Left colon (tissue), 2 donors: Measurements from ENCODE around the gene BMPER. TPM values are rescaled to one million over a fixed set of nuclear protein-coding genes. Genes with fewer than 3 reads are reported as not detected.

ENCODE experiments used
- ATAC-seq: fragments of 200-7000 bp; cut with Tn5 transposase; one replicate; pipeline ENCODE4 v1.9.1; 2020; ENCODE audit warnings: mild to moderate bottlenecking, moderate library complexity
- DNase-seq, 2 donors: peaks; one replicate each; pipeline ENCODE4 v3.0.0-alpha.2; 2020
- intact Hi-C, 2 donors: fragments of 100-400 bp; cut with DNase I in 1 of 2; cut with micrococcal nuclease in 1 of 2; formaldehyde crosslinking; loops; one replicate each; pipeline versions ENCODE4 v1.11.2 to v1.14.0; 2022; cut with DNase I, micrococcal nuclease
- total RNA-seq, 2 donors: library from RNA; stranded (reverse); fragmentation: NEBNext Ultra II Directional; extraction: Animal tissue kit (Norgen Biotek cat#: 25700); gene quantifications; one replicate each; pipeline ENCODE4 v1.2.1, GENCODE V29; 2021
- donor health status: DM: no; HTN: no; CAD: no.
- donor health status: DM: yes; HTN: yes; CAD: no.

BMPER gene
- total RNA-seq, 2 donors from 2014 or later, result 1.2 to 1.5 TPM

DNA sequence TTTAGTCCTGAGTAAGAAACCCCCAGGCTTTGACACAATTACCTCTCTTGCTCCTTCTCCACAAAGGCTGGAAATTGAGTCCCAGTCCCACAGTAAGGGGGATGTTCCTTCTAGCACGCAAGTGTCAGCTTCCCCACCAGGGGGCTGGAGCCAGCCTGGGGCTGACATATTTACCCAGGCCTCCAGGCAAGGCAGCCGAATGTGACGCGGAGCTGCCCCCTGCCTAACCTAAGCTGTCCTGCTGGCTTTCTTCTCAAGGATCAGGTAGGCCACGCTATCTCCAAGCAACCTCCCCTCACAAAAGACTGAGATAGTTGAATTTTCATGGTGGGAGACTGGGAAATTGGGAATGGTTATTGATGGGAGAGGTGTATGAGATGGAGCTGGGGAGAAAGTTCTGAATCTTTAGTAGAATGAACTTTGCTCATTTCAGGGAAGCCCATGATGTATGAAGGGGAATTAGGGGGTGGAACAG, 19.2 kb upstream of the BMPER start:
- DNase-seq, result no peak
- intact Hi-C loops, result no loop called here
- ATAC-seq, result no peak

- no peak for DNase-seq
- ATAC-seq, result no peak
- intact Hi-C loops, result no loop called here
These were observed 17.9 kb upstream of the BMPER start for GRCh38 chr7:33887266-33887975.

DNA sequence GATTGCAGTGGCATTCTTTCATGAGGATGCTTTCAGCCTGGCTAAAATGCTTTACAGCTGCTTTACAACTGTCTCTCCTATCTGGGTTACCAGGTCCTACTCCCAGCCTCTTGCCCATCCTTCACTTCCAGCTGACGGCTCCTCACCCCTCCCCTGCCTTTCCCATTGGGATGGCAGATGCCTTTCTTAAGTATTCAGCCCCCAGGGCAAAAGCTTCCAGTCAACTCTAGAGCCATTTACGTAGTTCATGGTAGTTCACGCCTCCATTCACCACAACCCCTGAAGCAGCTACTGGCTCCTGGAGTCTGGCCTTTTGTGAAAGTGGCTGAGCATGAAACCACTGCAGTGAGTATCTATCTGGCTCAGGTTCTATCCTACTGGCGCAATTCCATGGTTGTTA, 17.2 kb upstream of the BMPER start:
- DNase-seq, result no peak
- intact Hi-C loops, result no loop called here
- ATAC-seq, result no peak

GRCh38 chr7:33892945-33893344, 12.4 kb upstream of the BMPER start:
- ATAC-seq, result no peak
- DNase-seq, result no peak
- intact Hi-C loops, result loop anchor here in 1 of 2 donors (10.0 kb wide), 1 partner anchor 138 kb away; no protein-coding TSS in a partner anchor

GRCh38 chr7:33893377-33893776, 12.0 kb upstream of the BMPER start:
- DNase-seq (no peak), ATAC-seq (no peak)
- intact Hi-C loops, result loop anchor here in 1 of 2 donors (10.0 kb wide), 1 partner anchor 139 kb away; no protein-coding TSS in a partner anchor

GRCh38 chr7:33895025-33895804, 10.1 kb upstream of the BMPER start:
- ATAC-seq, result peak; percentile 90
- intact Hi-C loops, result loop anchor here in 1 of 2 donors (10.0 kb wide), 1 partner anchor 140 kb away; no protein-coding TSS in a partner anchor
- peak; percentile 59 to 85 for DNase-seq

DNA sequence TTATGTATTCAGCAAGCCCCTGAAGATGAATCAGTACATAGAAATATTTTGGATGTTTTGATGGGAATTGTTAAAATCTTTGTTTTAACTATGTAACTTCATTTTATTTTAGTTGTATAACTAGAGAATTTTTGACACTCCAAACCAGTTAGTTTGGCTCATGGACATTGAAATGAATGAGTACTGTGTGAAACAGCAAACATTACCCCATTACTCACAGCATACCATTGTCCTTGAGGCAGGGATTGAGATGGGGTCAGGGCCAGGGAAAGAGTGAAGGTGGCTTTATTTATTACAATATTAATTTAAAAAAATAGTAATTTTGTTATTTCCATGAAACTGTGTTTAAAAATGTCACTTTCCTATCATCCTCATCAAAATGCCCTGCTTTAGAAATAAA, 4.8 kb upstream of the BMPER start:
- DNase-seq (no peak), ATAC-seq (no peak)
- intact Hi-C loops, result no loop called here

DNA sequence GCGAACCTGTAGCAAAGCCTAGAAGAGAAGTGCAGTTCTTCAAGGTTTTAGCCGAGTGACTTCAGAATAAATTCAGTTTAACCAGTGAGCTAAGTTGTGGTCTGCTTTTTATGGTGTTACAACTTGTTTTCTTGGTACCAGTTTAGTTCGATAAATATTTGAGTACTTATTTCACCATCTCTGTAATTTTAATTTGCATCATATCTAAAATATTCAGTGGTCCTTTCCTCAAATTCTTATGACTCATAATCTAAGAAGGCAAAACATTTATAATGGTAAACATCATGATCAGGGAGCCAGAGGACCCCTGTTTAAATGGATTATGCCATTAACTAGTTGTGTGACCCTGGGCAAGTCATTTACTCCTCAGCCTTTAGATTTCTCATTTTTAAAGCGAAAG, 4.1 kb upstream of the BMPER start:
- intact Hi-C loops, result no loop called here
- ATAC-seq, result no peak
- no peak for DNase-seq

GRCh38 chr7:33901847-33902246, 3.5 kb upstream of the BMPER start:
- ATAC-seq (no peak), DNase-seq (no peak)
- intact Hi-C loops, result no loop called here

- DNase-seq (no peak), ATAC-seq (no peak)
- intact Hi-C loops, result no loop called here
These were observed 2.6 kb upstream of the BMPER start for GRCh38 chr7:33902746-33903145.

DNA sequence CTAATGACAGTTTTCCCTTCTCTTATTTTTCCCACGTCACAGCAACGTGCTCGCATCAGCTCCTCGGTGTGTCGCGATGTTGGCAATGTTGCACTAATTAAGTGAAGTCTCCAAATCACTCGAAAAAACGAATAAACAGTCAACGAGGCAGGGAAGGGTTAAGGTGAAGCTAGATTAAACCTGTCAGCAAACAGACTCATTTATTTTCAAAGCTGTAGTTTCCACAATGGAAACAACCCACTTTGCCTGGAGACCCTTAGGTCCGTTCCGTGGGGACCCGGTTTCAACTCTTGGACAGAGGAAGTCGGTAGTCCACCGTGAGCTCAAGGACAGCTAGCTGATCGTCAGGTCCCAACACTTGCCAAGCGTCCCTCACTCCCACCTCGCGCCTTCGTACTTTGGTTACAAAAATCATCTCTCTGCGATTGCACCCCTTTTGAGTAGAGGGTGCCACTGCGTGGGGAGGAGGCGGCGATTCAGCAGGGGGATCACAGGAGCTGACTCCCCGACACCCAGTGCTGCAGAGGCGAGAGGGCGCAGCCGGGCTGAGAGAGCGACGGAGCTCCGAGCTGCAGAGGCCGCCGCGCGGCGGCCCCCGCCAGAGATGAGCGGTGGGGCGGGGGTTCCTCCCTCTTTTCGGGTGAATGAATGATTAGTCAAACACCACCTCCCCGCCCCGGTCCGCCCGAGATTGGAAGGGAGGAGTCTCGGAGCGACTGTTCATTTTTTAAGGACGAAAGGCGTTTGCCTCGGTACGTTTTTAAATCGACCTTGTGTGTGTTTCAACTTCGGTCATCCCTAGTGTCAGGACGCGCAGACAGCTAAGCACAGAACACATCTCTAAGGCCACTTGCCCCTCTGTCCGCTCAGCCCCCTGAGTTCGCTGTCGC, 1.3 kb upstream of the BMPER start:
- intact Hi-C loops, result no loop called here
- peak in 1 of 2 donors; percentile 20 for DNase-seq
- ATAC-seq, result peak; percentile 36

DNA sequence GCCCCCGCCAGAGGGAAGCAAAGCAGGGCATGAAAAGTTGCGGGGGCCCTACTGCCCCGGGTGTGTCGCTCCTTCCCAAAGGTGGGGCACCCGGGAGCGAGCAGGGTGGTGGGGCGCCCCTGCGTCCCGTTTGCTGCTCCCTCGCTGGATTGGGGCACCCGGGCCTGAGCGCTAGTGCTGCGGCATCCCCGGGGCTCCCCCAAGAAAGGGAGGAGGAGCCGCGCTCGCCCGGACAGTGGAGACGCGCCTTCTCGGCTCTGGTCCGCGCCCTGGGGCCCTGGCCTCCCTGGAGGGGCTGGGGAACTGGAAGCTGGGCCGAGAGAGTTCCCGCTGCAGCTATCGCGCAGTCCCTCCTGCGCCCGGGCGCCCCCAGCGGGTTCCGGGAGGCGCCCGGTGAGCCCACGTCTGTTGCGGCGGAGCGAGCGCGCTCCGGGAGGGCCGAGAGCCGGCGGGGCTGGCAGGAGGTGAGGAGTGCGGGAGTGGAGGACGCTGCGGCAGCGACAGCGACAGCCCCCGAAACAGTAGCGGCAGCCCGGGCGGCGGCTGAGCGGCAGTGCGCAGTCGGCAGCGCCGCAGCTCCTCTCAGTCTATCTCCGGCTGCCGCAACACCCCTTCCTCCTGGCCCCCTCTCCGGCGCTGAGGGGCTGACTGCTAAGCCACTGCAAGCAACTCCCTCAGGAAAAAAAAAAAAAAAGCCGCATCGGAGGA, 504 bp upstream of the BMPER start:
- intact Hi-C loops, result no loop called here
- DNase-seq, result peak in 1 of 2 donors; percentile 13
- peak; percentile 61 for ATAC-seq

- ATAC-seq (no peak), DNase-seq (no peak)
- intact Hi-C loops, result no loop called here
These were observed 1.4 kb downstream of the BMPER start for GRCh38 chr7:33906697-33907096.

GRCh38 chr7:33907625-33908024, 2.3 kb downstream of the BMPER start:
- no peak for ATAC-seq
- DNase-seq, result no peak

DNA sequence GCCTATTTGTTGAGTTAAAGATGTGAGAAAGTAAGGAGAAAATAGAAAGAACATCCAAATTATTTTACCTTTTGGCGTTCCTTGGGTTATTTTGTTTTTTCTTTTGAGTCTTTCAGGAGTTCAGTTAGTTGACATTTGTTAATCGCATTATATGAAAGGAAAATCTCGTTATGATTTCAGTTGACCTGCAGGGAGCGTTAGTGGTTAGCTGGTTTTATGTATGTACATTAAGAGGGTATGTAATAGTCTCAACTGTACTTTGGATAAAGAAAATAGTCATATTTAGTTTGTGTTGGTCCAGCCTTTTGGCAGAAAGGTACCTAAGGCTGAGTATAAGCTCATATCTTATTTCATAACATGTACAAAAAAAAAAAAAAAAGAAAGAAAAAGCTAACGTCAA, 4.0 kb downstream of the BMPER start:
- ATAC-seq (no peak), DNase-seq (no peak)
- intact Hi-C loops, result no loop called here

More at GRCh38 chr7:33907625-33908024, 2.3 kb downstream of the BMPER start:
- intact Hi-C loops, result no loop called here

GRCh38 chr7:33909755-33910154, 4.4 kb downstream of the BMPER start:
- intact Hi-C loops, result no loop called here
- DNase-seq (no peak), ATAC-seq (no peak)

DNA sequence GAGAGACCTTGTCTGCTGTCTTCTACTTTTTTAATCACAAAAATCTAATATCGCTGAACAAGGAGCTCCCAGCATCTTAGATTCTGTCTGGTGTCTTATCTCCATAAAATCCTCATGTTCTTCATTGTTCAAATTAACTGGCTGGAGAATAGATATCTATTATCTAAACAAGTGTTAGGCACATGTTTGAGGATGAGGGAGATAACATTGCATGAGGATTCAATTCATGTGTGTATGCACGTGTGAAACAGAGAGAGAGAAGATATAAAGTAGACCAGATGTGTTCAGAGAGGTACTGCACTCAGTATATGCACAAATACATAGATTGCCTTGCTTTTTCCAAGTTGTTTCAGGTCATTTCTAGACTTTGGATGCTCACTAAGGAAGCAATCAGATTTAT, 5.4 kb downstream of the BMPER start:
- intact Hi-C loops, result no loop called here
- ATAC-seq (no peak), DNase-seq (no peak)

DNA sequence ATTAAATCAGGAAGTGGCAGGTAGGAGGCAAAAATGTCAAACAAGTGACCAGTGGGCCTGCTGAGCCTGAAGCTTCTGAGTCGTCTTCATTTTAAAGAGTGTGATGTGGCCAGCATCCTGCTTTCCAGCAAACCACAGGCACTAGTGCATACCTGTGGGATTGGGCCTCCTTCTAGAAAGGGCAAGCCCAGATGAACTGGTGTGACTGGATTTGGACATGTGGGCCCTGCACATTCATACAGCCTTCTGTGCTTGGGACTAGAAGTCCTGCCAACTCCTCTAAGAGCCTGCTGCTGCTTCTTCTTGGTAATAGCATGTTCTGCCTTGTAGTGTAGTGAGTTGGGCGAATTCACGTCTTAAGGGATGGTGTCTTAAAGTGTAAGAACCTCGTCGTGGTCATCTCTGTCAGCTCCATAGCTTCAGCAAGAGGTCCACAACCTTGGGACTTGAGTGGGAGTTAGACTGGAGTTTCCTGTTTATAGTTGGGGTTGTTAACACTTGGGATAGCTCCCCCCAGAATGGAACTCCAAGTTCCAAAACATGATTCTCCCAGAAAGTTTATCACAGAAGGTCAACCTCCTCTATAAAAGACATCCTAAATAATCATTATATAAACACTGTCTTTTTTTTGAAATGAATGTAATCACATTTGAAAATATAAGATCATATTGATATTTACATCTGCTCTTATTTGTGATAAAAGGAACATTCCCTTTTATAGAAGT, 11.2 kb downstream of the BMPER start:
- intact Hi-C loops, result no loop called here
- no peak for DNase-seq
- ATAC-seq, result no peak
